ENCODE data around the gene CGA. TPM values are rescaled to one million over a fixed set of nuclear protein-coding genes. Genes with fewer than 3 reads are reported as not detected.

Gene CGA
- total RNA-seq, 2 donors from 2014 or later = not detected

GRCh38 chr6:87054143-87054833 is 40.6 kb downstream of the CGA start:
- Mint-ChIP-seq H3K36me3 (no peaks in the 10 kb centered on the region), H3K27ac (no peak overlapping the region), H3K9me3 (no peaks in the 10 kb centered on the region)
- no peak for ATAC-seq
- no peak for DNase-seq (ENCODE audit: low spot score in 2 of 2)

DNA sequence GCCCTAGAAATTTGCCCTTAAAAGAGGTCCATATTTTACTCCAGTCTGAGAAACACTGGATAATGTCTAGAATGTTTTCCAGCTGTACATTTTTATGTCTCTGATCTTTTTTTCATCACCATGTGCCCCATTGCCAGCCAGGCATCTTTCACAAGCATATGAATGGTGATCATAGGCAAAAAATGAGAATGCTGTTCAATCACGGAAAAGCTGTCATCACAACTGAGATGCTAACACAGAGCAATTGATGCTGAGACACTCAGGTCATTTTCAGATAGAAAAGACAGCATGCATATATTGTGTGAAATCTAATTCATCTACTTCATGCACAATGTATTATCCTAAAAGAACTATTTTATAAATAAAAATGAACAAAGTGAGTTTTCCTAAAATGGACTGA is 41.6 kb downstream of the CGA start:
- H3K27ac Mint-ChIP-seq = no peak overlapping the region
- no peak for DNase-seq (ENCODE audit: low spot score in 2 of 2)
- H3K9me3 Mint-ChIP-seq = no peaks in the 10 kb centered on the region
- no peaks in the 10 kb centered on the region for H3K36me3 Mint-ChIP-seq
- no peak for ATAC-seq

DNA sequence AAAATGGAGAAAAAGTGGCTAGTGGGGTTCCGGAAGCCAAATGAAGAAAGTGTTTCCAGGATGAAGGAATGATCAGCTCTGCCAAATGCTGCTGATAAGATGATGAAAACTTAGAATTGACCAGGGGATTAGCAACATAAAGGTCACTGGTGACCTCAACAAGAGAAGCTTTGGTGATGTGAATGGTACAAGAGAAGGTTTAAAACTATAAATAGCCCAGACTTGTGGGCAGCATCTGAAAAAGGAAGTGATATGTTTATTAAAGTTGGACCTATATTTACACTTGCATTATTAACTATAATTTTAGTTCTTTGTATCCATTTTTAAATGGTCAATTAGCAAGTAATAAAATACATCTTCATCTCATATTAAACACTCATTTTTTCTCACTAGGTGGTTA is 45.1 kb downstream of the CGA start:
- no peak overlapping the region for H3K27ac Mint-ChIP-seq
- DNase-seq (ENCODE audit: low spot score in 2 of 2) = no peak
- ATAC-seq = no peak
- no peaks in the 10 kb centered on the region for H3K36me3 Mint-ChIP-seq
- H3K9me3 Mint-ChIP-seq = no peaks in the 10 kb centered on the region

GRCh38 chr6:87045521-87046075 is 49.3 kb downstream of the CGA start:
- DNase-seq (ENCODE audit: low spot score in 2 of 2) = no peak
- ATAC-seq = no peak
- Mint-ChIP-seq H3K36me3 (no peaks in the 10 kb centered on the region), H3K9me3 (no peaks in the 10 kb centered on the region), H3K27ac (no peak overlapping the region)

DNA sequence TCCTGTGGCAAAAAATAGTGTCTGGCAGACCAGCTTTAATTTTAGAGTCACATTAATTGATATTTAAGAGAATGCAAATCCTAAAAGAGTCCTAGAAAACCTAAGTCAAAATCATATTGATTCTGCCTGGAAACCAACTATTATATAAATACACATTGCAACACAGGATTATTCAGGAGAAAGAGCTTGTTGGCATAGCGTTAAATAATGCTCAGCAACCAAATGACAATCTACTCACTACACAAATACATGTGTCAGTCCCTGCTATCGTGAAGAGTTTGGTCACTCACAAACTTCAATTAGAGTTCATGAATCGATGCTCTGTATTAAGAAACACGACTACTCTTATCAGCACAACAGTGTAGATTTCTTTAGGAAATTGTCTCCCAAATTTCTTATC is 54.2 kb downstream of the CGA start:
- peaks cover 0 to 4% of the 10 kb centered on the region in 2 donors for H3K36me3 Mint-ChIP-seq
- ATAC-seq (no peak), DNase-seq (ENCODE audit: low spot score in 2 of 2) (no peak)
- no peak overlapping the region for H3K27ac Mint-ChIP-seq
- H3K9me3 Mint-ChIP-seq = no peaks in the 10 kb centered on the region

Other genes with a start within 250 kb of the CGA start
- not detected for gene HTR1E, start 157.6 kb downstream of the CGA start, total RNA-seq
- gene ZNF292, start 60.5 kb upstream of the CGA start, total RNA-seq = 10 to 100 TPM; 57.0 to 100.0 TPM
- 10 to 100 TPM in 1 of 2 donors, 1 to 10 TPM in 1; 3.1 to 10.9 TPM for gene SMIM8, start 227.5 kb upstream of the CGA start, total RNA-seq
- not detected for gene GJB7, start 234.2 kb upstream of the CGA start, total RNA-seq
- gene C6orf163, start 249.7 kb upstream of the CGA start, total RNA-seq = 1 to 10 TPM in 1 of 2 donors, under 1 TPM in 1; 0.64 to 2.7 TPM